ENCODE measurements around the gene PAH.
A peak's percentile ranks its signal among the peaks of the same experiment; 100 is the strongest.

PAH gene

DNA sequence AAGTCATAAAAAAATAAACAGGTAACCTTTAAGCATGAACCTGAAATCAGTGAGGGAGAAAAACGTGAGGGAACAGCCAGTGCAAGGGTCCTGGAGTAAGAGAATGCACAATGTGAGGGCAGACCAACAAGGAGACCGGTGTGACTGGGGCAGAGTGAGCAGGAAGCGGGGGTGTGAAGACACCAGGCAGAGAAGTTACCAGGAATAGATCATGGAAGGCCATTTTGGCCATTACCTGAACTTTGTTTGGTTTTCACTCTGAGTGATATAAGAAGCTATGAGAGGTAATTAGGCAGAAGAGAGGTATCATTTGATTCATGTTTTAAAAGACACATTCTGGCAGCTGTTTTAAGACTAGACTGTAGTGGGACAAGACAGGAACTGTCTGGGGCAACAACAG, 15.0 kb downstream of the PAH start:
- no peak for DNase-seq (ENCODE audit: extremely low read depth in 1 of 2, low read depth in 1 of 2)

DNA sequence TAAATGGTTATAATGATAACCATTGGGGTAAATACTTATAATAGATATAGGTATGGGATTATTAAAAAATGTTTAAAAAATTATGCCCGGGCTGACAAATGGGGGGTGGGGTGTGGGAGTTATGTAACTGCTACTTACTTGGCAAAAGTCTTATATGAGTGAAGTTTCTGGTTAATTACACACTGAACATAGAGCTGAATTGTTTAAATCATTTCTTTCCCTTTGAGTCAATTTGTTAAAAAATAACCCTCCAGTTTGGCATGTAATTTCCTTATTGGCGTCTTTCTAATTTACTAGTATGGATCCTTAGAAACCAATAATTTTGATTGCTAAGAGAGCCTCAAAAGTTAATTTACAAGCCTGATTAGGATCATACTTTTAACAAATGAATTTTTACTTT, 16.7 kb downstream of the PAH start:
- no peak for DNase-seq (ENCODE audit: extremely low read depth in 1 of 2, low read depth in 1 of 2)

DNA sequence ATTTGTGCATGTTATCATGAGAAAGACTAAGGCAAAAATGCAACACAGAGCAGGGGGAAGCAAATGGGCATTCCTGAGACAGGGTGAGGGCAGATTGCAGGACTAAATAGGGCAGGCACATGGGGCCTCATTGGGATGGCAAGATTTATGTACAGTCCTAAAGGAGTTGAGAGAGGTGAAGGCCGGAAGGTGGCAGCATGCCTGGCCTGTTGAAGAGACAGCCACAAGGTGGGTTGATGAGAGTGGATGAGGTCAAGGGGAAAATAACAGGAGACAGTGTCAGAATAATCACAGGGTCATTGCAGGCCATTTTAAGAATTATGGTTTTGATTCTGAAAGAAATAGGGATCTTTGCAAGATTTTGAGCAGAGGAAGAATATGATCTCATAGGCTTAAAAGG, 21.0 kb downstream of the PAH start:
- DNase-seq (ENCODE audit: extremely low read depth in 1 of 2, low read depth in 1 of 2): no peak

DNA sequence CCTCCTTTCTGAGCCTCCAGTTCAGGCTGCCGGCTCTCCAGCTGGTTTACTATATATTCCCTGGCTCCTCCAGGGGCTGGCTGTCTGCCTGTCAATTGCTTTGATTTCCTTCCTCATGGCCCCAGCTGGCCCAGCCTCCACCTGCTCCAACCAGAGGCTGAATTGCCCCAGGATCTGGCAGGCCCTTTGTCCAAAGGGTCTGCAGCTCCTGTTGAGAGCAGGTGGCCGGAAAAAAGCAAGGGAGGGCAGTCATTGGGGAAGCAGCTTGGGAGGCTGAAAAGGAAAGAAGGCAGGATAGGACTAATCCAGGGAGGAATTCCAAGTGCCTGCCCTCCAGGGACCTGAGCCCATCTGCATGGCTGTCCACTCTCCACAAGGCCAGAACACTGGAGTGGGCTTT, 25.3 kb downstream of the PAH start:
- DNase-seq (ENCODE audit: extremely low read depth in 1 of 2, low read depth in 1 of 2): no peak

DNA sequence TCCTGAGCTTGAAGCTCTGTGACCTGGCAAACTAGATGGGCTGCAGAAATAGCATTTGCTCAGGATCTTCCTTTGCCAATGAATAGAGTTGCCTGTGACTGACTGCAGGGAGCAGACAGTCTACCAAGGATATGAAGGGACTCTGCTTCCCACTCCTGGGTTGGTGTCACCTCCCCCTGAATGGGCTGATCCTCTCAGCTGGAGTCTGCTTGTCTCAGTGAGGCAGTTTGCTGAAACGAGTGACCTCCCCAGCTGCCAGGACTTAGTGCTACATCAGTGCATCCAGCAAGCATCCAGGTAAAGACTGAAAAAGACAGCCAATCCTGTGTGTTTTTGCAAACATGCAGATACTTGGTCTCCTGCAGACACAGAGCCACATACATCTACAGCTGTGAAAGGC, 28.5 kb downstream of the PAH start:
- DNase-seq (ENCODE audit: extremely low read depth in 1 of 2, low read depth in 1 of 2): no peak

DNA sequence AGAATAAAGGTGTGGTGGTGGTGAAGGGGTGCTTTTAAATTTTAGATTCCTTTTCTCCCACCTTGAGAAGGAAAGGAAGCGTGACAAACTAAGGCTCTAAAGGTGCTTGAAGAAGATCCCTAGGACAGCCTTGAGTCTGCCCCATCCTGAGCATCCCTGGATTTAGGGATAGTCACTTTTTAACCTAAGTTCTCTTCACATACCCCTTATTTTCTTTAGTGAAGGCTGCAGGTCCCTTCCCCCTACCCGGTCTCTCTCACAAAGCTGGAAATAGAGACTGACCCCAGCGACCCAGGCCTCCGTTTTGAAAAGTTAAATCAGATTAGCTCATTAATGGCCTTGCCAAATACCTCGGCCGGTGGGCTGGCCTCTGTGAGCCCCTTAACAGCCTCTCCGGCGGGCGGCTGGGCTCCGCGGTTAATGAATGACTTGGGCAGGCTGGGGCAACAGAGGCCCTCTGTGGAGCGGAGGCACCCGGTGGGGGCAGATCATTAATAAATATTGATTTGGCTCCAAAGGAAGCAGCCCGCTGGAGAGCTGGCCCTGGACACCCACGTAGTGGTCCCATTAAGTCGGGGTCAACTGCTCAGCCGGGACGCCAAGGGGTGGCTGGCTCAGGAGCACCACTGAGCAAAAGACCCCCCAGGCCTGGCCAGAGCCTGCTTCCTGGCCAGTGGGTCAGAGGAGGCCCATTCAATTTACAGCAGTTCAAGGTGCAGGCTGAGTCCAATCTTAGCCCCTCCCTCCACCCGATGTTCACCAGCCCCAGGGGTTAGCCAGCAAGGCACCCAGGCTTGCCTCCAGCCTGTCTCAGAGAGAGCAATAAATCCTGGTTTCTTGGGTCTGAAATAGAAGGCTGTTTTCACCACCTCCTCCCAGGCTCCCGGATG, 31.8 kb downstream of the PAH start:
- no peak for DNase-seq (ENCODE audit: extremely low read depth in 1 of 2, low read depth in 1 of 2)

DNA sequence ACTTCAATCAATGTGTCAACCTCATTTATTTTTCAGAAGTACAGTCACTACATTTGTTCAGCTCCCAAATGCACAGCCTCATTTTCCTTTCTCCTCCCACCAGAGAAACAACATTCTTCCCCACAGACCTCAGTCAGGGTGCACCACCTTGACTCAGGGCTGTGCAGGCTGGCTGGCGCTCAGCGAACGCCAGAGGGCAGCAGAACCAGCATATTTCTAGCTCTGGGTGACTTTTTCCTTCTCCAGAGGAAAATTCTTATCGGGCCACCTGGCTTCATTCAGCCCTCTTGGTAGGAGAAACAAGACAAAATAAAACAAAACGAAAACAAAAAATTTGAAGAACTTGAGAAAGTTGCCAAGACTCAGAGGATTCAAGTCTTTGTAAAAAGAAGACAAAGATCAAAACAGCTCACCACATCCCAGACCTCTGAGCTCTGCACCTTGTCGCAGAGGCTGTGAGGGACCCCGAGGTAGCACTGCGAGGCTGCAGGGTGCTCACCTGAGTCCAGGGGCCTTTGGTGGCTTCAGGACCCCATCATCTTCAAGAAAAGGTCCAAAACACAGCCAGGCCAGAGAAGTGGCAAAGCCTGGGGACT, 33.7 kb downstream of the PAH start:
- no peak for DNase-seq (ENCODE audit: extremely low read depth in 1 of 2, low read depth in 1 of 2)

DNA sequence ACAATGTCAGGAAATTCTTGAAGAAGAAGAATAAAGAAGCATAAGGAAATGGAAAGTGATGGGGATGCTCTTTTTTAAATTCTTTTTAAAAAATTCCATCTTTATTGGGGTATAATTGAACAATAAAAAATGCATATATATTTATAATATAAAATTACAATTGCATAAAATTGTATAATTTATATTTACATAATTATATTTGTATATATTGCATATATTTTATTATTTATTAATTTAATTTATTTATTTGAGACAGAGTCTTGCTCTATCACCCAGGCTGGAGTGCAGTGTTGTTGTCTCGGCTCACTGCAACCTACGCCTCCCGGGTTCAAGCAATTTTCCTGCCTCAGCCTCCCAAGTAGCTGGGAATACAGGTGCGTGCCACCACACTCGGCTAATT, 36.3 kb downstream of the PAH start:
- no peak for DNase-seq (ENCODE audit: extremely low read depth in 1 of 2, low read depth in 1 of 2)

DNA sequence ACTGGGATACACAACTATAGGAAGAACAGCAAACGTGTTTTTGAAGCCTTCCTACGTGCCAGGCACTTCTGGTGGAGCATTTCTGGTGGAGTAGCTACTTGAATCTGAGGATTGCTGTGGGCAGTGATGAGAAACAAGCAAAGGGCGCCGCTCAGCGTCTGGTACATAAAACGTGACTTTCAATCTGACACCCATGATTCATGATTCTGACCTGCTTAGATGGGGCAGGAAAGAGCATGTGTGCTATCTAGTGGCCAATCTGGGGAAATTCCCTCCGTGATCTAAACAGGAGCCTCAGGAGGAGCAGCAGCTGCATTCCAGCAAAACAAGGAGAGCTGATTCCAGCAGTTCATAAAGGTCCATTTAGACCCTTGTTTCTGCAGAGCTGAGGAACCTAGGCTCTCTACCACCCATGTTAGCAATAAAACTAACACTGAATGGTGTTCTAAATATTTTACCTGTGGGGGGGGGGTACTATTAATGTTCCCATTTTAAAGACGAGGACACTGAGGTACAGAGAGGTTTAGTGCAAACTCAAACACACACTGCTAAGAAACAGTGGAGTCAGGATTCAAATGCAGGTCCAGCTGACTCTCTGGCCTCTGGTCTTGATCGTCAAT, 37.8 kb downstream of the PAH start:
- peak in 1 of 2 donors; percentile 4 for DNase-seq (ENCODE audit: extremely low read depth in 1 of 2, low read depth in 1 of 2)

DNA sequence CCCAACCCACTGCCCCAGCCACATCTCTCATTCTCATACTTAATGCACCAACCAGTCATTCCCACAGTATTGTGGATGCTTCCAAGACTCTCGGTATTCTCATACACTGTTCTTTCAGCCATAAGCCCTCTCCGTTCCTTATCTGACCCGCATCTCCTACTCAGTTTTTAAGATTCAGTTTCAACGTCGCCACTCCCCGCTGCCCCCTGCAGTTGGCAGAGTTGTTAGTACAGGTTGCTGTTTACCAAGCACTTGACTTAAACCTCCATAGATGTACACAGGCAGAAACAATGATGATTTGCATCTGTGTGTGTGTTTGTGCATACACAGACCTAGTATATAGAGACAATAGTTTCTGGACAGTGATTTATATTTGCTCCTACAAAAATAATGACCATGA, 40.2 kb downstream of the PAH start:
- no peak for DNase-seq (ENCODE audit: extremely low read depth in 1 of 2, low read depth in 1 of 2)

DNA sequence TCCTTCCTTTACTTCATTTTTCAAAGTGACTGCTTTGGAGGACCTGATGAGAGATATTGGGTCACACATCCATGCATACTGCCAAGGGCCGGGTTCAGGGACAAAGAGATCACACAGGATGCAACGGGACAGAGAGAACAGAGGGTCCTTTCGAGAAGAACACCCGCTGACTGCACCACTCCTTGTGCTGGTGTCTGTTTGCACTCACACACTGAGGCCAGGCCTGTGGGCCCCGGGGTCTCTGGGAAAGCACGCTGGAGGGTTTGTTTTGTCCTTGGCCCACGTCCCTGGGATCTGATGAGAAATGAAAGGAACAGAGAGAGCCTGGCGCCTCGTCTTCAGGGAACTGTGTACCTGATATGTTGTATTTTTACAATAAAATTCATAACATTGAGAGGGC, 42.2 kb downstream of the PAH start:
- no peak for DNase-seq (ENCODE audit: extremely low read depth in 1 of 2, low read depth in 1 of 2)

DNA sequence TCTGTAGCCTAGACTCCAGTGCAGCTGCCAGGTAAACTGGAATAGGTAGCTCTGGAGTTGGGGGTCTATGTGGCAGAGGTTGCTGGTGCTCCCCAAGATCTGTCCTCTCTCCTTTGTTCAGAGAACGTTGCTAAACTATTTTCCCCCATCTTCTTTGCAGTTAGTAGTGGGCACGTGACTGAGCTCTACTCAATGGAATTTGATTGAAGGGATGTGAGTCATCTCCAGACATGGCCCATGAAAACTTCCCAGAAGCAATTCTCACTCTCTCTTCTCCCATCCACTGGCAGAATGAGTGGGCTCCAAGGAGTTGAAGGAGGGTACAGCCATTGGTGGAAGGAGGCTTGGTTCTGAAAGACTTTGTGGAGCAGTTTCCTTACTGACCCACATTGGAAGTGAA, 44.0 kb downstream of the PAH start:
- DNase-seq (ENCODE audit: extremely low read depth in 1 of 2, low read depth in 1 of 2): no peak

DNA sequence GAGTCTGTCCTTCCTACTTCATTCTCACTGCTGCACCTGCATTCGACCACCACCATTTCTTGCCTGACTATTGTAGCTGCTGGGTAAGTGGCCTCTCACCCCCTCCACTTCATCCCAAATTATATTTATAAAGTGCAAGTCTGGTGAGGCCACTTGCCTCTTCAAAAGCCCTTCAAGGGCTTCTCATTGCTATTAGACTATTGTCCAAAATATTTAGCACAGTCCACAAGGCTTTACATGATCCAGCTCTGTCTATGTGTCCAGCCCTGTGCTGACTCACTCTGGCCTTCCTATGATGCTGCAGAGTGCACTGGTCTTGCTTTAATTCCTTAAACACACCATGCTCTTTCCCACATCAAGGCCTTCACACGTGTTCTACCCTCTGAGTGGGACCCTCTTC, 46.0 kb downstream of the PAH start:
- no peak for DNase-seq (ENCODE audit: extremely low read depth in 1 of 2, low read depth in 1 of 2)

DNA sequence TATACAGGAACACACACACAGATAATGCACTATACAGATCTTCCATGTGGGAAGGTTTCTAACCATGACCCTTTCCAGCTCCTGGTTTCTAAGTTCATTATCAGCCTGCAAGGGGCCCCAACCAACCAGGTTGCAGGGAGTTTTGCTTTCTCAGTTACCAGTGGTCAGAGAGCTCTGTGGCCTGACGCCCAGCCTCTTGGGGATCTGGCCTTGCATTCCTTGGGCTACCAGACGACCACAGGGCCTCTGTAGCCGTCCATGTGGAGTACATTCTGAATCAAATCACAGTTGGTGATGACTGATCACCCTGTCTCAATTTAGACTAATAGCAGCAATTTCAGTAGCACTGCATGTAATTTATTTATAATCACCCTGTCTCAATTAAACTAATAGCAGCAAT, 47.5 kb downstream of the PAH start:
- no peak for DNase-seq (ENCODE audit: extremely low read depth in 1 of 2, low read depth in 1 of 2)

DNA sequence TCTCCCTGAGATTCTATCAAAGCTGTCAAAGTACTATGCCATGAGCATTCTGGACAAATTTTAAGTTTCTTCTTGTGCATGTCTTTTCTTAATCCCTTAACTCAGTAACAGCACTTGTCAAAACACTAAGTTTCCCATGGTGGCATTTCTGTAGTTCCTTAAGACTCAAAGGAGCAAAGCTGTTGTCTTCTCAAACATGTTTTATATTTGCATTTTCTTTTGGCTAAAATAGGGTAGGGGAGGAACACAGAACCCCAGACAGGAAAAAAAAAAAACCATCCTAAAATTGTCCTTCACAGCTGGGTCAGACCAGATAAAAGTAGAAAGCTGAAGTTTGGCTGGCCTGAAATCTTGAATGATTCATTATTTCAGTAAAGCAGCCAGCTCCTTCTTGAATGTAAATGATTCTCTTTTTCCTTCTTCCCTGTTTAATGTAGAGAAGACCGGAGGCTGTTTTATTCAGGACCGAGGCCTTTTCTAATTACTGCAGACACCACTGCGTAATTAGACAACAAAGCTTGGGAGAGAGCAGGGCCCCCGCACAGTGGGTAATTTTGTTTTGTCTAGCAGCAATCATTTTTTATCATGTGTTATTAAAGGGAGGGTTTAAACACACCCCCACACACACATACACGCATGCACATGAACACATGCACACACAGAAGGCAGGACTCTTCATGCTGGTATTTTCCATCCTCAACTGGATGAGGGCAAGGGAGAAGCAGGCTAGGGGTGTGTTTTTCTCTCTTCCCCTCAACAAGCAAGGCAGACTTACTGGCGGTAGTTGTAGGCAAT, 51.0 kb downstream of the PAH start:
- DNase-seq (ENCODE audit: extremely low read depth in 1 of 2, low read depth in 1 of 2): no peak

DNA sequence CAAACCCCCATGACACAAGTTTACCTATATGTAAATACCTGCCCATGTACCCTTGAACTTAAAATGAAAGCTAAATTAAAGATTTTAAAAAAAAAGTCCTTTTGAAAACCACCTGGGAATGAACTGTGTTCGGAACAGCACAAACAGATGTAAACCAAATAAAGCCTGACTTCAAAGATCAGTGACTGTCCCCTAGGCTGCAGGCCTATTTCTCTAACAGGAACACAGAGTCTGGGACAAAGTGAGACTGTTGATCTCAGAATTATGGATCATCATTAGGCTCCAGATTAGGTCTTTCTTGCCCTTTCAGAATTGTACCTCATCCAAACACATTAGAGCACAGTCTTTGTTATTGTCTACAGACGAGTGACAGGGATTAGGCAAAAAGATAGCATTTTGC, 54.6 kb downstream of the PAH start:
- DNase-seq (ENCODE audit: extremely low read depth in 1 of 2, low read depth in 1 of 2): no peak

DNA sequence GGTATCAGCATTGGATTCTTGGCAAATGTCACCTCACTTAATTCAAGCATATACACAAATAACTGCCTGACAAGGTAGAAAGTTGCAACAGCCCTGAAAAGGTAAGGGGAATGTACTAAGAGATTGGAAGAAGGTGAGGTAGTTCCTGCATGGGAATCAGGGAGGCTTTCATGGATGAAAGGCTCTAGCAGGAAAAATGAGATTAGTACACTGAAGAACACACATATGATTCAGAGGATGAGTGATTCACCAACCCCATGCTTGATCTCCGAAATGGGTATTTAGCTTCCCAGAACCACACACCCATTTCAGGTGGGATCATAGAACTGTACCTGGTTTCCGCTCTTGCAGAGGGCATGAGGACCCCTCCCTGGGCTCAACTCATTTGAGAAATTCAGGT, 65.8 kb downstream of the PAH start:
- DNase-seq (ENCODE audit: extremely low read depth in 1 of 2, low read depth in 1 of 2): no peak

DNA sequence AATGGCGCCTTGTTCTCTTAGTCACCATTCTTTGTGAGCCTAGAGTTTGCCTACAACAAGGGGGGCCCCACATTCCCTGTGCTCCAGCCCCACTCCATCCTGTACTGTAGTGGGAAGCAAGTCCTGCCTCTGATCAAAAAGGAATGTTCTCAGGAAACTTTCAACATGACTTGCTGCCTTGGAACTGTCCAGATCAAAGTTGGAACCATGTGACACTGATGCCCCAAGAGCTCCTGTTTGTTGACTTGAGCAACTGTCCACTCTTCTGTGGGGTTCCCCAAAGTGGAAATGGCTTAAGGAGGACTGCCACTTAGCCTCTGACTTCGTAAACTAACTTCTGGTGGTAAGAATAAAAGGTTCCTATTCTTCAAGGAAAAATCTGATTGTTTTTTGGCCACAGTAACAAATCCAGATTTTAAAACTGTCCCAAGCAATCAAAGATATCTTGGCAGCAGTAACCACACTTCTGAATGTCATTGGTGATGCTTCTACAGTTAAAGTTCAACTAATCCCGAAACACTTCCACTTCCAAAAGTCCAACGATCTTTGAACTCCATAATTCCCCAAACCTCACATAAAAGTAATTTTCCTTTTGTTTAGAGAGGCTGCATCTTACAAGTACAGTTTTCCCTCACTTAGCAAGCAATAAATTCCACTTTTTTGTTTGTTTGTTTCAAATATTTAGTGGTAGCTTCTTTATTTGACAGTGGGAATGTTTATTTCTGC, 67.2 kb downstream of the PAH start:
- DNase-seq (ENCODE audit: extremely low read depth in 1 of 2, low read depth in 1 of 2): no peak

DNA sequence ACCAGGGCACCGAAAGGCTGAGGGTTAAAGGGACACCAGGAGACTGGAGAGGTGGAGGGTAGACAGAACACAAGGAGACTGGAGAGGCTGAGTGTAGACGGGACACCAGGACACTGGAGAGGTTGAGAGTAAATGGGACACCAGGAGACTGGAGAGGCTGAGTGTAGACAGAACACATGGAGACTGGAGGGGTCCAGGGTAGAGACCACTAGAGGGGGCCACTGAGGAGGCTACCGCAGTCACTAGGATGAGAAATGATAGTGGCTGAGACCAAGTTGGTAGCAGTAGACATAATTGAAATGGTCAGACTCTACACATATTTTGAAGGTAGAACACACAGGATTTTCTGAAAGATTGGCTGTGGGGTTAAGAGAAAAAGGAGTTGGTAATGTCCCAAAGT, 68.2 kb downstream of the PAH start:
- DNase-seq (ENCODE audit: extremely low read depth in 1 of 2, low read depth in 1 of 2): no peak

DNA sequence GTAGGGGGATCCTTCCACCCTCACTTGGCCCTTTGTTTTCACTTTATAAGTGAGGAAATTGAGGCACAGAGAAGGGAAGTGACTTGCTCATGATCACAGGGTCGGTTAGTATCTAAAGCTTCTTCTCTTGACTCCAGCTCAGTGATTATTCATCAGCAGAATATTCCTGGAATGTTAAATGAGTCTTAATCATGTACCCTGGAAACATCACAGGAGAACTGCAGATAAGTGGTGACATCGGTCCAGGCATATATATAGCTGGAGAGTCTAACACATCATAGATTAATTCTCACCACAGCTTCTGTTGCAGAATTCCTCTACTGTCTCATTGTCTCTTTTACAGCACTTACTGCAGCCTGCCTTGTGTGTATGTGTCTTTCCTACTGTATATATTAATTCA, 69.9 kb downstream of the PAH start:
- DNase-seq (ENCODE audit: extremely low read depth in 1 of 2, low read depth in 1 of 2): no peak
